Transverse colon (tissue), 4 donors: ENCODE data around the gene NAB2. TPM values are rescaled to one million over a fixed set of nuclear protein-coding genes. Genes with fewer than 3 reads are reported as not detected.

Experiments used
- DNase-seq: peaks from one replicate; pipeline ENCODE4 v3.0.0-alpha.2; 2019
- H3K27ac ChIP-seq, 4 donors: fragments of 200-600 bp; sonication (generic); 2 replicates each; pipeline ENCODE4 v1.5.1; 2016 to 2018; ENCODE audit warnings: inconsistent platforms in 4 of 4
- H3K27me3 ChIP-seq: fragments of 200-600 bp; sonication (generic); 2 replicates; pipeline ENCODE4 v1.5.1; 2017; ENCODE audit warnings: inconsistent platforms
- H3K36me3 ChIP-seq, 4 donors: fragments of 200-600 bp; sonication (generic); 2 replicates each; pipeline ENCODE4 v1.5.1; 2017 to 2019; ENCODE audit warnings: inconsistent platforms in 4 of 4
- H3K4me1 ChIP-seq, 4 donors: fragments of 200-600 bp; sonication (generic); 2 replicates each; pipeline ENCODE4 v1.5.1; 2017 to 2020; ENCODE audit warnings: inconsistent platforms in 4 of 4
- H3K4me3 ChIP-seq, 4 donors: fragments of 200-600 bp; sonication (generic); 1 replicate in 1 of 4; 2 replicates in 3 of 4; pipeline versions ENCODE4 v1.5.1 to v1.6.1; 2017 to 2019; ENCODE audit warnings: inconsistent platforms in 4 of 4
- H3K9me3 ChIP-seq, 2 donors: fragments of 200-600 bp; sonication (generic); 2 replicates each; pipeline ENCODE4 v1.5.1; 2017 to 2019; ENCODE audit warnings: inconsistent platforms in 2 of 2
- EP300 ChIP-seq: sonication (generic); formaldehyde crosslinking; IDR thresholded peaks from one replicate; pipeline ENCODE4 v1.6.1; 2017; ENCODE audit warnings: antibody characterized with exemption, low read depth
- POLR2A ChIP-seq: fragments of 450-650 bp; IDR thresholded peaks from one replicate; pipeline ENCODE4 v1.6.1; 2016; ENCODE audit warnings: antibody characterized with exemption, mild to moderate bottlenecking, moderate library complexity
- POLR2AphosphoS5 ChIP-seq, 3 donors: sonication (generic); formaldehyde crosslinking; IDR thresholded peaks; one replicate each; pipeline ENCODE4 v1.6.1; 2016; ENCODE audit warnings: antibody characterized with exemption in 3 of 3
- WGBS, 2 donors: methylation state at CpG; one replicate each; pipeline ENCODE4 v1.1.5; 2018; ENCODE audit warnings: low coverage in 1 of 2; 5-methylcytosine and 5-hydroxymethylcytosine counted together
- in situ Hi-C, 4 donors: fragments of 200-750 bp; cut with MboI; loops; one replicate each; pipeline versions ENCODE4 v1.15.0 to v1.15.1; 2017; ENCODE audit warnings: low sequenced_read_pairs in 3 of 4, low pct_ligation_motif_present in 1 of 4, low pct_unique_long_range_greater_than_20kb in 1 of 4
- intact Hi-C: fragments of 100-400 bp; cut with DNase I; formaldehyde crosslinking; loops from one replicate; pipeline ENCODE4 v1.15.1; 2023; ENCODE audit warnings: low total_unique reads
- total RNA-seq, 4 donors: library from RNA; depleted of rRNA; stranded (reverse); fragments of >200 nt; gene quantifications; one replicate each; pipeline ENCODE4 v1.1.0, GENCODE V29; 2016
- TF ChIP-seq, protein P1 (sequence below), 5 experiments: fragments of 200-600 bp in 3 of 5; fragments of 450-650 bp in 2 of 5; sonication (generic) in 3 of 5; IDR thresholded peaks; 1 replicate in 2 of 5; 2 replicates in 3 of 5; pipeline ENCODE4 v1.5.1; 2016 to 2017; ENCODE audit warnings: antibody characterized with exemption in 5 of 5, inconsistent platforms in 3 of 5, mild to moderate bottlenecking in 2 of 5, moderate library complexity in 1 of 5

NAB2 gene
- total RNA-seq, 4 donors from 2014 or later: 2.6 to 9.1 (median 4.7) TPM

DNA sequence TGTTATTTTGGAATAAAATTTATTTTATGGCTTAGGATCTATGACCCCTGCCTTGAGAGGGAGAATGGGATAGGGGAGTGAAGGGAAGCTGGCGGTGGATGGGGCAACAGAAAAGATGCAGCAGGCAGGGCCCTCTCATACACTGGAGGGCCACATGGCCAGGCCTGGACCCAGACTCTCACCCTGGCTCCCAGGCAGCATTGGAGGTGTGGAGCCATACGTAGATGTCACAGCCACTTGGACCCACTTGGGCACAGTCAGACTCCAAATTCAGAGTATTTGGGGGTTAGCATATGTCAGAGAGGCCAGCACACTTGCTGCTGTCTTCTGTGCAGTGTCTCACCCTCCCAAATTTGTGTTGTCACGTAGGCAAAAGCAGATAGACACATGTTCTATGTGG lies 6.5 kb downstream of the NAB2 start:
- H3K4me3 ChIP-seq: no peak overlapping the region
- TF ChIP-seq, protein P1, sequence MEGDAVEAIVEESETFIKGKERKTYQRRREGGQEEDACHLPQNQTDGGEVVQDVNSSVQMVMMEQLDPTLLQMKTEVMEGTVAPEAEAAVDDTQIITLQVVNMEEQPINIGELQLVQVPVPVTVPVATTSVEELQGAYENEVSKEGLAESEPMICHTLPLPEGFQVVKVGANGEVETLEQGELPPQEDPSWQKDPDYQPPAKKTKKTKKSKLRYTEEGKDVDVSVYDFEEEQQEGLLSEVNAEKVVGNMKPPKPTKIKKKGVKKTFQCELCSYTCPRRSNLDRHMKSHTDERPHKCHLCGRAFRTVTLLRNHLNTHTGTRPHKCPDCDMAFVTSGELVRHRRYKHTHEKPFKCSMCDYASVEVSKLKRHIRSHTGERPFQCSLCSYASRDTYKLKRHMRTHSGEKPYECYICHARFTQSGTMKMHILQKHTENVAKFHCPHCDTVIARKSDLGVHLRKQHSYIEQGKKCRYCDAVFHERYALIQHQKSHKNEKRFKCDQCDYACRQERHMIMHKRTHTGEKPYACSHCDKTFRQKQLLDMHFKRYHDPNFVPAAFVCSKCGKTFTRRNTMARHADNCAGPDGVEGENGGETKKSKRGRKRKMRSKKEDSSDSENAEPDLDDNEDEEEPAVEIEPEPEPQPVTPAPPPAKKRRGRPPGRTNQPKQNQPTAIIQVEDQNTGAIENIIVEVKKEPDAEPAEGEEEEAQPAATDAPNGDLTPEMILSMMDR (IDR thresholded peaks at IDR 0.05): no peak
- TF ChIP-seq POLR2AphosphoS5 (IDR thresholded peaks at IDR 0.05) (no peak), POLR2A (no peak), EP300 (no peak)
- intact Hi-C loops (no loop called here), in situ Hi-C loops (no loop called here)
- peak overlapping the region in 1 of 4 donors; percentile 98 for H3K27ac ChIP-seq
- H3K36me3 ChIP-seq: peaks cover 0 to 31% (median 9%) of the 10 kb centered on the region in 4 donors
- H3K27me3 ChIP-seq: no peaks in the 10 kb centered on the region
- 79% methylated on average over 3 of the region's 3 CpGs; no CpG with 5 or more reads in 1 of the 2 donors for WGBS, 2 donors
- H3K4me1 ChIP-seq: peaks cover 21 to 63% (median 31%) of the 10 kb centered on the region in 4 donors
- no peak for DNase-seq
- H3K9me3 ChIP-seq: no peaks in the 10 kb centered on the region

DNA sequence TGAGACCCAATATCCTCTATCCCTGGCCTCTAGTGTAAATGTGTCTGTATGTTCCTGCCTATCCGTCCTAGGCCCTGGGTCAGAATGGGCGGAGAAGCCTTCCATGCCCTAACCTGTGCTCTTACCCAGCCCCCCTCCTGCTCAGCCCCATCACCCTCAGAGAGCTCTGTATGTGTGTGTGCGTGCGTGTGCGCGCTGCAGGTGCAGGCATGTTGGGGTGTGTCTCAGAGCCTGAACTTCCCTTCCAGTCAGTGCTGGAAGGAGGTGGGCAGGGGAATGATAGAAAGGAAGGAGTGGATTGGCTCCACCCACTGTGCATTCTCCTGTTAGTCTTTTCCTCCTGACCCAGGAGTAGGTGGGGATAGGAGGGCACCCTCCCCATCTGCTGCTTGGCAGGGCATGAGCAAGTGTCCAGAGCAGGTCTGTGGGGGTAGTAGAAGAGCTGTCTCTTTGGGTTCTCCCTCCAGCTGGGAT lies 7.2 kb downstream of the NAB2 start:
- Histone ChIP-seq H3K4me3 (no peak overlapping the region), H3K27me3 (no peaks in the 10 kb centered on the region), H3K4me1 (peaks cover 16 to 62% (median 27%) of the 10 kb centered on the region in 4 donors), H3K27ac (peak overlapping the region in 1 of 4 donors; percentile 30), H3K9me3 (no peaks in the 10 kb centered on the region), H3K36me3 (peaks cover 0 to 31% (median 9%) of the 10 kb centered on the region in 4 donors)
- intact Hi-C loops (no loop called here), in situ Hi-C loops (no loop called here)
- WGBS, 2 donors: 75% methylated on average over 6 of the region's 6 CpGs; no CpG with 5 or more reads in 1 of the 2 donors
- no peak for DNase-seq
- TF ChIP-seq, protein P1 (IDR thresholded peaks at IDR 0.05): no peak
- TF ChIP-seq POLR2A (no peak), POLR2AphosphoS5 (IDR thresholded peaks at IDR 0.05) (no peak), EP300 (no peak)

DNA sequence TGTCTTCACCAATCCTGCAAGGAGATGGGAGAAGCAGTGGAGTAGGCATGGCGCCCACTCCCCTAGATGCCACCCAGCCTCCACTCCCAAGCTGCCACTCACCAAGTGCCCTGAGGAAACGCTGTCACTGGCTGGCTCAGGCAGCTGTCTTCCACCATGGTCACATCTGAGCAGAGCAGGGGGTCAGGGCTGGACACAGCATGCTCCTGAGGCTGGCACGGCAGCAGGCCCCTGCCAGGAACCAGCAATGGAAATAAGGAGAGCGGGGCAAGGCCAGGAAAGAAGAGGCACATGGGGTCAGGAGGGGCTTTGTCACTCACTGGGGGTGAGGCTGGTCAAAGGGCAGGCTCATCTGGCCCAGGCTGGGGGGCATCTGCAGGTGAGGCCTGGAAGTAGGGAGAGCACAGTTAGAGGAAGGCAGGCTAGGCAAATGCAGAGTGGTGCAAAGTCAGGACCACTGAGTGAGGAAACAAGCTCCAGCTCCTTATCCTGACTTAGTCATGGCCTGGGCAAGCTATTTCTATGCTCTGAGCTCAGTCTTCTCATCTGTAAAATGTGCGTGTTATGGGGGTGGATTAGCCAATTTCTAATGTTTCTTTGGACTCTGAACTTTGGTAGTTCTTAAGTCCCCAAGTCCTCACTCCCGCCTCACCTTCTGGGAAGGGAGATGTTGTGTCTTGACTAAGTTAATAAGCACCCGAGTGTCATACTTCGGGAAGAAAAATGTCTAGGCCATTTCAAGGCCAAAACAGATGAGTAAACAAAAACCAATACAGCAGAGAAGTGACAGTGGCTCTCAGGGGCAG lies 8.0 kb downstream of the NAB2 start:
- H3K36me3 ChIP-seq: peaks cover 0 to 31% (median 9%) of the 10 kb centered on the region in 4 donors
- in situ Hi-C loops: no loop called here
- WGBS, 2 donors: 87% methylated on average over 3 to 8 of the region's 8 CpGs
- TF ChIP-seq, protein P1 (IDR thresholded peaks at IDR 0.05): no peak
- TF ChIP-seq POLR2A (no peak), EP300 (no peak), POLR2AphosphoS5 (IDR thresholded peaks at IDR 0.05) (no peak)
- H3K4me1 ChIP-seq: peaks cover 11 to 62% (median 20%) of the 10 kb centered on the region in 4 donors
- no peak for DNase-seq
- H3K27me3 ChIP-seq: no peaks in the 10 kb centered on the region
- peak overlapping the region in 1 of 4 donors; percentile 30 for H3K27ac ChIP-seq
- no peak overlapping the region for H3K4me3 ChIP-seq
- H3K9me3 ChIP-seq: no peaks in the 10 kb centered on the region
- intact Hi-C loops: no loop called here

DNA sequence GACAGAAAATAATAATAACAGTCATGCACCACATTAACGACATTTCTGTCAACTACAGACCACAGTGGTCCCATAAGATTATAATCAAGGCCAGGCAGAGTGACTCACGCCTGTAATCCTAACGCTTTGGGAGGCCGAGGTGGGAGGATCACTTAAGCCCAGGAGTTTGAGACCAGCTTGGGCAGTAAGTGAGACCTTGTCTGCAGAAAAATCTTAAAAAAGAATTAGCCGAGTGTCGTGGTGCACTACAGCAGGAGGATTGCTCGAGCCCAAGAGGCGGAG lies 8.6 kb downstream of the NAB2 start:
- Histone ChIP-seq H3K4me3 (no peak overlapping the region), H3K9me3 (no peaks in the 10 kb centered on the region), H3K4me1 (peaks cover 11 to 62% (median 20%) of the 10 kb centered on the region in 4 donors), H3K36me3 (peaks cover 0 to 31% (median 9%) of the 10 kb centered on the region in 4 donors), H3K27ac (no peak overlapping the region), H3K27me3 (no peaks in the 10 kb centered on the region)
- no peak for TF ChIP-seq EP300
- no peak for TF ChIP-seq POLR2AphosphoS5 (IDR thresholded peaks at IDR 0.05)
- TF ChIP-seq, protein P1 (IDR thresholded peaks at IDR 0.05): no peak
- no peak for TF ChIP-seq POLR2A
- in situ Hi-C loops (no loop called here), intact Hi-C loops (no loop called here)
- DNase-seq: no peak
- WGBS, 2 donors: 80 to 89% methylated on average over 3 to 8 of the region's 8 CpGs
